GM18526 (cell line): ENCODE results near the gene HES4.

ENCODE experiments used
- POLR2A ChIP-seq: IDR thresholded peaks from 3 replicates; pipeline ENCODE4 v1.6.1; 2011; ENCODE audit not compliant: insufficient read length; ENCODE audit errors: extremely low read depth

The HES4 gene, protein sequence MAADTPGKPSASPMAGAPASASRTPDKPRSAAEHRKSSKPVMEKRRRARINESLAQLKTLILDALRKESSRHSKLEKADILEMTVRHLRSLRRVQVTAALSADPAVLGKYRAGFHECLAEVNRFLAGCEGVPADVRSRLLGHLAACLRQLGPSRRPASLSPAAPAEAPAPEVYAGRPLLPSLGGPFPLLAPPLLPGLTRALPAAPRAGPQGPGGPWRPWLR

DNA sequence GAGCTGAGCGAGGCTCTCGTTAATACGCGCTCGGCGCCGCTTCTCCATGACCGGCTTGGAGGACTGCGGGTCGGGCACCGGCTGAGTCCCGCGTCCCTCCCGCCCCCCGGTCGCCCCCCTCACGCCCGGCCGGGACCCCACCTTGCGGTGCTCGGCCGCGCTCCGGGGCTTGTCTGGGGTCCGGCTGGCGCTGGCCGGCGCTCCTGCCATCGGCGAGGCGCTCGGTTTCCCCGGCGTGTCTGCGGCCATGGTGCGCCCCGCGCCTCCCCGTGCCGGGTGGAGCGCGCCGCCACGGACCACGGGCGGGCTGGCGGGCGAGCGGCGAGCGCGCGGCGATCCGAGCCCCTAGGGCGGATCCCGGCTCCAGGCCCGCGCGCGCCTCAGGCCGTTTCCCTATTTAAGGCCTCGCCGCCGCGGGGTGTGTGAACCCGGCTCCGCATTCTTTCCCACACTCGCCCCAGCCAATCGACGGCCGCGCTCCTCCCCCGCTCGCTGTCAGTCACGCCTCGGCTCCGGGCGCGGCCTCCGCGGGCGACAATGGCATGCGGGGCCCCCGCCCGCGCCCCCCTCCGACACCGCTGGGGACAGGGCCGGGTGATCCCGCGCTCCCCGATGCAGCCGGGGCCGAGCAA is at the start of gene HES4:
Gene HES4 (minus strand): TSS at position 373 of the 632 bp plus-strand sequence. CDS start 124 bp downstream, at position 249.
- peak; percentile 33 for TF ChIP-seq POLR2A

DNA sequence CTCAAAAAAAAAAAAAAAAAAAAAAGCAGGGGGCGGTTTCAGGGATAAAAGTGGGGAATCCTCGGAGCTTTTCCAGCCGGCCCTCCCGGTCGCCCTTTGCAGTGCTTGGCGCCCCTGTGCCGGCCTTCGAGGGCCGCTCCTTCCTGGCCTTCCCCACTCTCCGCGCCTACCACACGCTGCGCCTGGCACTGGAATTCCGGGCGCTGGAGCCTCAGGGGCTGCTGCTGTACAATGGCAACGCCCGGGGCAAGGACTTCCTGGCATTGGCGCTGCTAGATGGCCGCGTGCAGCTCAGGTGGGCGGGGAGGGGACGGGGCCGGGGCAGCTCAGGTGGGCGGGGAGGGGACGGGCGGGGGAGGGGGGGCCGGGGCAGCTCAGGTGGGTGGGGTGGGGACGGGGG is 48.9 kb upstream of the HES4 start:
- TF ChIP-seq POLR2A, result no peak

- TF ChIP-seq POLR2A, result no peak
Observed at GRCh38 chr1:1047963-1048362, 48.1 kb upstream of the HES4 start.

DNA sequence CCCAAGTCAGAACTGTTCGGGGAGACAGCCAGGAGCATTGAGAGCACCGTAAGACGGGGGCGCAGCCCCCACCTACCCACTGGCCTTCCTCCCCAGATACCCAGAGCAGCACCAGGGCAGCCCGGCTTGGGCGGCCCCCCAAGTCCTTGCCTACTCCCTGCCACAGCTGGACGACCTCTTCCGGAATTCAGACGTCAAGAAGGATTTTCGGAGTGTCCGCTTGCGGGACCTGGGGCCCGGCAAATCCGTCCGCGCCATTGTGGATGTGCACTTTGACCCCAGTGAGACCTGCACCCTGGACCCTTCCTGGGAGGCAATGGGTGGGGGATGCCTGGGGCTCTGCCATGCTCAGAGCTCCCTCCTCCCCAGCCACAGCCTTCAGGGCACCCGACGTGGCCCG is 47.5 kb upstream of the HES4 start:
- no peak for TF ChIP-seq POLR2A

DNA sequence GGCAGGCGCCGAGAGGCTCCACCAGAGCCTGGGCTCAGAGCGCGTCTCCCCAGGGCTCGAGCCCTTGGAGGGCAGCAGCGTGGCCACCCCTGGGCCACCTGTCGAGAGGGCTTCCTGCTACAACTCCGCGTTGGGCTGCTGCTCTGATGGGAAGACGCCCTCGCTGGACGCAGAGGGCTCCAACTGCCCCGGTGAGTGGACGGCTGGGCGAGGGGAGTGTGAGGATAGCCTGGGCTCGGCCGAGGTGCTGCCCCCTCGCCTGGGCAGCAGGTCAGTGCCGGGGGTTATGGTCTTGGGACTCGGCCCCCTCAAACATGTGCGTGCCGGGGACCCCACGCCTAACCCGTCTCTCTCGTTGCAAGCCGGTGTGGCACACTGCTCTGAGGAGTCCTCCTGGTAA is 46.9 kb upstream of the HES4 start:
- TF ChIP-seq POLR2A, result no peak

GRCh38 chr1:1046243-1046642 is 46.3 kb upstream of the HES4 start:
- TF ChIP-seq POLR2A, result no peak

- TF ChIP-seq POLR2A, result no peak
Observed at GRCh38 chr1:1045129-1045528, 45.2 kb upstream of the HES4 start.

DNA sequence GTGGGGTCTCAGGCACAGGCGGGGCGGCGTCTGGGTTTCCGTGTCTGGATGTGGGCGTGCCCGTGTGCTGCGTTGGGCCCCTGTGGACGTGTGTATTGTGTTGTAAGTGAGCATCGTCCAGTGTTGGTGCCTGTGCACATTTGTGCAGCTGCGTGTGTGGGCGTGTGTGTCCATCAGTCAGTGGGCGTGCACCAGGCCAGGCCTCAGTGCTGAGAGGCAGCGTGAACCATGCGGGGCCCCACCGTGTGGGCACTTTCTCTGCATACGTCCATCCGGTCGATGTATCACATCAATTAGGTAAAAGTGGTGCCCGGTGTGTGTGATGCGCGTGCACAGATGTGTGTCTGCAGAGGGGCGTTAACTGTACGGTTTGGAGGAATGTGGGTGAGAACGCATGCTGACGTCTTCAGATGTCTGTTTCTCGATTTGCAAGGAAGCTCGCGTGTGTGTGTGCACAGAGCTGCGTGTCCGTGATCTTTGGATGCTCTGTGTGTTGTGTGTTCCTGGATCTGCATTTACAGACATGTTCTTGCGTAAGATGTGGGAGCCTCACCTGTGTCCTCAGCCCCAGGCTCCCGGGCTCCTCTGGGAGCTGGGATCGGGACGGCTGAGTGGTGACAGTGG is 44.7 kb upstream of the HES4 start:
- no peak for TF ChIP-seq POLR2A

DNA sequence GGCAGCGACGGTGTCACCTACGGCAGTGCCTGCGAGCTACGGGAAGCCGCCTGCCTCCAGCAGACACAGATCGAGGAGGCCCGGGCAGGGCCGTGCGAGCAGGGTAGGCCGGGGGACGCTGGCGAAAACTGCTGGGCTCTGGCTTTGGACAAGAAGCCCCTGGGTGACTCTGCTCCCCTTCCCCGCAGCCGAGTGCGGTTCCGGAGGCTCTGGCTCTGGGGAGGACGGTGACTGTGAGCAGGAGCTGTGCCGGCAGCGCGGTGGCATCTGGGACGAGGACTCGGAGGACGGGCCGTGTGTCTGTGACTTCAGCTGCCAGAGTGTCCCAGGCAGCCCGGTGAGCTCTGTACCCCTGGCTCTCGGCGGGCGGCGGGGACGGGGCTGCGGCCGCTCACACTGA is 44.0 kb upstream of the HES4 start:
- TF ChIP-seq POLR2A, result no peak

DNA sequence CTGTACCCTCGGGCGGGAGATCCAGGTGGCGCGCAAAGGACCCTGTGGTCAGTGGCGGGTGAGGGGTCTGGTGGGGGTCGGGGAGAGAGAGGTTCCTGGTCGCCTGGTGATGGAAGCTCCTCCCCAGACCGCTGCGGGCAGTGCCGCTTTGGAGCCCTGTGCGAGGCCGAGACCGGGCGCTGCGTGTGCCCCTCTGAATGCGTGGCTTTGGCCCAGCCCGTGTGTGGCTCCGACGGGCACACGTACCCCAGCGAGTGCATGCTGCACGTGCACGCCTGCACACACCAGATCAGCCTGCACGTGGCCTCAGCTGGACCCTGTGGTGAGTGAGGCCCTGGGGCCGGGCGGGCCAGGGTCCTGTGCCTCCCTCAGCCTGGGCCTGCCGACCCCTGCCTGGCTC is 43.5 kb upstream of the HES4 start:
- no peak for TF ChIP-seq POLR2A

GRCh38 chr1:1042835-1043234 is 42.9 kb upstream of the HES4 start:
- no peak for TF ChIP-seq POLR2A

DNA sequence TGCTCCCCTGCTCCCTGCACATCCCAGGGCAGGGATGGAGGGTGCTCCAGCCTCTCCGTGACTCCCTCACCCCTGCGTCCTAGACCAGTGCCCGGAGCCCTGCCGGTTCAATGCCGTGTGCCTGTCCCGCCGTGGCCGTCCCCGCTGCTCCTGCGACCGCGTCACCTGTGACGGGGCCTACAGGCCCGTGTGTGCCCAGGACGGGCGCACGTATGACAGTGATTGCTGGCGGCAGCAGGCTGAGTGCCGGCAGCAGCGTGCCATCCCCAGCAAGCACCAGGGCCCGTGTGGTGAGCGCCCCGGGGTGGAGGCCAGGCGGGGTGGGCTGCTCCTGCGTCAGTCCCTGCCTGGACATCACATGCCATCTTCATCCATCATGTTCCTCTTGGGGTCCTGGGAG is 42.0 kb upstream of the HES4 start:
- TF ChIP-seq POLR2A, result no peak

- no peak for TF ChIP-seq POLR2A
Observed at GRCh38 chr1:1041092-1041523, 41.2 kb upstream of the HES4 start.

- TF ChIP-seq POLR2A, result no peak
Observed at GRCh38 chr1:1040004-1040991, 40.4 kb upstream of the HES4 start.

GRCh38 chr1:1039145-1039910 is 39.4 kb upstream of the HES4 start:
- TF ChIP-seq POLR2A, result no peak
